ENCODE measurements around the gene FOXI1. TPM values are rescaled to one million over a fixed set of nuclear protein-coding genes. Genes with fewer than 3 reads are reported as not detected.
"Not testable (repeated sequence)": the region's sequence is repeated elsewhere in the genome, so short reads cannot be mapped to it uniquely, and the experiment has no call there.

Gene FOXI1
- total RNA-seq, 2 experiments from 2014 or later = not detected

DNA sequence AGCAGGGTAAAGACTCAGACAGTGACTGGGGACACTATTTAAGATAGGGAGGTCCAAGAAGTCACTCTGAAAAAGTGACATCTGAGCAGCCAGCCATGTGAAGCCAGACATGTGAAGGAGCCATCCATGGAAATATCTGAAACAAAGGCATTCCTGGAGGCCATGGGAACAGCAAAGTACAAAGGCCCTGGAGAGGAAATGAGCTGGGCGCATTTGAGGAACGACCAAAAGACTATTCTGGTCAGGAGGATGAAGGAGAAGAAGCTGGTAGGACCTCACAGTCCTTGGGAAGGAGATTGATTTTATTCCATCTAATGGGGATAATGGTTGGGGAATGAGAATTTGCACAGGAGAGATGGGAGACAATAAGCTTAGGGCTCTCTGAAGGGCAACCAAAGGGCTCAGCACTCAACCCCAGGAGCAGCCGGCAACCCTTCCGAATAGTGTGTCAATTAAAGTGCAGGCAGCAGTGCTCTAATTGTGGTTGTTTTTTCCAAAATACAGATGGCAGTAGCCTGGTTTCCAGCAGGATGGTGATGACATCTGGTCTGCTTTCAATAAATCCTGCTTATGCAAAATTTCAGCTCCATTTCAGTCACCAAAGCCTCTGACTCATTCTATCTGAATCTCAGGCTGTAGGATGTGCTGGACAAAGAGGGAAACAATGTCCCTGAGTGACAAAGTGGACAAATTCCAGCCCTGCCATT lies 26.7 kb downstream of the FOXI1 start:
- H3K27ac Mint-ChIP-seq = no peak overlapping the region
- H3K9me3 Mint-ChIP-seq (ENCODE audit: low read depth) = no peaks in the 10 kb centered on the region
- ATAC-seq = no peak
- H3K4me3 Mint-ChIP-seq = no peak overlapping the region
- no peaks in the 10 kb centered on the region for H3K4me1 Mint-ChIP-seq
- intact Hi-C loops (cut with DNase I, micrococcal nuclease) = no loop called here
- CTCF ChIA-PET = interaction anchor here (1.3 kb wide), 1 partner anchor 32 kb away, joined by 3 read pairs; no protein-coding TSS in a partner anchor
- DNase-seq = no peak
- no peaks in the 10 kb centered on the region for H3K36me3 Mint-ChIP-seq (ENCODE audit: low read depth)
- POLR2A ChIA-PET = no interaction called here
- H3K27me3 Mint-ChIP-seq = peaks cover 24% of the 10 kb centered on the region

DNA sequence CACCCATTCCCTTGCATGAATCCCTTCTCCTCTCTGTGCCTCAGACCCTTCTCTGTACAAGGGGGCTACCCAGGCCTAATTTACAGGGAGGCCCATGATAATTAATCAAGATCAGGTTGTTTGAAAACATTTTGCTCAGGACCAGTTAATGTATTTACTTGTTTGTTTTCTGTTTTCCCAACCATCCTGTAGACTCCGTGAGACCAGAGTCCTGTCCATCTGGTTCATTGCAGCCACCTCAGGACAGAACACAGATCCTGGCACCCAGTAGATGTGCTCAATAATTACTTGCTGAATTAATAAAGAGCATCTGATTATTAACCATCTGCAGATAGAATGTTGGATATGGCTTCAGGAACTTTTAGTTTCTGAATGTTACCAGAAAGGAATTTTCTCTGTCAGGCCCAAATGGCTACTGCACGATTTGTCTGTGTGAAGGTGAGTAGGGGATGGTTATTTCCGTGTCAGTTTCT lies 27.3 kb downstream of the FOXI1 start:
- CTCF ChIA-PET = interaction anchor here (1.1 to 1.3 kb wide), 2 partner anchors 10 to 32 kb away, joined by 3 read pairs; no protein-coding TSS in a partner anchor

DNA sequence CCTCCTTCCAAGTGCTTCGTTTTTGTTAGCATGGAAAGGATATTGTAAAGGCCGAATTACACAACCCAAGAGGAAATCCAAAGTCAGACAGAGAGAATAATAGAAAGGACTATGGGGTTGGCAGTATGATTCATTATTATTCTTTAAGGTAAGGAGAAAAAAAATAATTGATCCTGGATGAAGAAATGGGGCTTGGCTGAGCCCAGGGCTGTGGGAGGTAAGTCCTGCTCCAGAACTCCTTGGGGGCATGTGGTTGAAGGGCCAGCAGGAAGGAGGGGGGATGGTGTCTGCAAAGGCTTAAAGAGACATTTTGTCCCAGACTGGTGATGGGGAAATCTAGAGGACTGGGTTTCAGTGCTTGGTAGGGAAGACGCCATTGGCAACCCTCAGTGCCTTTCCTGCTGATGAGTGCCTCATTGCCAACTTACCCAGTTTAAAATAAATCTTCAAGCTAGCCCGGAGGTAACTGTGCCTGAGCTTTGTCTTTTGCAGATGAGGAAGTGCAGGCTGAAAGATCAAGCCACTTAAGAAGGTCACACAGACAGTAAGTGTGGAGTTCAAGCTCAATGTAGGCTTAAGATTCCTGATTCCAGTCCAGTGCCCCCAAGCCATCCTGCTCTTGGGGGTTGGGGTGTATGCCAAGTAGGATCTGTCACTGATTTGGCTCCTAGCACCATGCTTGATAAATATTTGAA lies 30.2 kb downstream of the FOXI1 start:
- Mint-ChIP-seq H3K4me3 (no peak overlapping the region), H3K9me3 (ENCODE audit: low read depth) (no peaks in the 10 kb centered on the region), H3K27ac (no peak overlapping the region), H3K4me1 (no peaks in the 10 kb centered on the region), H3K36me3 (ENCODE audit: low read depth) (no peaks in the 10 kb centered on the region), H3K27me3 (peaks cover 5% of the 10 kb centered on the region)
- POLR2A ChIA-PET = no interaction called here
- DNase-seq (no peak), ATAC-seq (no peak)
- intact Hi-C loops (cut with DNase I, micrococcal nuclease) = no loop called here
- CTCF ChIA-PET = interaction anchor here (0.7 to 1.2 kb wide), 2 partner anchors 21 to 48 kb away, joined by 3 read pairs; no protein-coding TSS in a partner anchor

More for the DNA sequence above, 27.3 kb downstream of the FOXI1 start:
- H3K4me1 Mint-ChIP-seq = no peaks in the 10 kb centered on the region
- DNase-seq = no peak
- H3K36me3 Mint-ChIP-seq (ENCODE audit: low read depth) = no peaks in the 10 kb centered on the region
- no peaks in the 10 kb centered on the region for H3K9me3 Mint-ChIP-seq (ENCODE audit: low read depth)
- intact Hi-C loops (cut with DNase I, micrococcal nuclease) = no loop called here
- no peak overlapping the region for H3K4me3 Mint-ChIP-seq
- POLR2A ChIA-PET = no interaction called here
- no peak overlapping the region for H3K27ac Mint-ChIP-seq
- no peak for ATAC-seq
- peaks cover 22% of the 10 kb centered on the region for H3K27me3 Mint-ChIP-seq

DNA sequence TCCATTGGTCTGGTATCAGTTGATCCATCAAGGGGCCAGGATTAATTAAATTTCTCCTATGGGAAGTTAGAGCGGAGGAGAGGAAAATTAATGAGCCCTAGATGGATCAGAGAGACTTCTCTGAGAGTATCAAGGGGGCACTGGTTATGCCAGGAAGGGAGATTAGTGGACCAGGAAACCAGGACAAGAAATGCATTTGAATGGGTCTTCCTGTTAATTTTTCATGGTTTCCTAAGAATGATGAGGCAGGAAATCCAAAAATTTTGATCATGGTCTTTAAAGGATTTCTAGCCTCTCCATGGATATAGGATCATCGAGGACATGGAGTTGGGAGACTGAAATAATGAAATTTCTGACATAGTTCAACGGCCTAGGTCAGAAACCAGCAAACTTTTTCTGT lies 30.8 kb downstream of the FOXI1 start:
- no peaks in the 10 kb centered on the region for H3K36me3 Mint-ChIP-seq (ENCODE audit: low read depth)
- ChIA-PET CTCF (no interaction called here), POLR2A (no interaction called here)
- no peaks in the 10 kb centered on the region for H3K4me1 Mint-ChIP-seq
- peaks cover 5% of the 10 kb centered on the region for H3K27me3 Mint-ChIP-seq
- DNase-seq (no peak), ATAC-seq (no peak)
- H3K4me3 Mint-ChIP-seq = no peak overlapping the region
- intact Hi-C loops (cut with DNase I, micrococcal nuclease) = no loop called here
- H3K27ac Mint-ChIP-seq = no peak overlapping the region
- H3K9me3 Mint-ChIP-seq (ENCODE audit: low read depth) = no peaks in the 10 kb centered on the region

DNA sequence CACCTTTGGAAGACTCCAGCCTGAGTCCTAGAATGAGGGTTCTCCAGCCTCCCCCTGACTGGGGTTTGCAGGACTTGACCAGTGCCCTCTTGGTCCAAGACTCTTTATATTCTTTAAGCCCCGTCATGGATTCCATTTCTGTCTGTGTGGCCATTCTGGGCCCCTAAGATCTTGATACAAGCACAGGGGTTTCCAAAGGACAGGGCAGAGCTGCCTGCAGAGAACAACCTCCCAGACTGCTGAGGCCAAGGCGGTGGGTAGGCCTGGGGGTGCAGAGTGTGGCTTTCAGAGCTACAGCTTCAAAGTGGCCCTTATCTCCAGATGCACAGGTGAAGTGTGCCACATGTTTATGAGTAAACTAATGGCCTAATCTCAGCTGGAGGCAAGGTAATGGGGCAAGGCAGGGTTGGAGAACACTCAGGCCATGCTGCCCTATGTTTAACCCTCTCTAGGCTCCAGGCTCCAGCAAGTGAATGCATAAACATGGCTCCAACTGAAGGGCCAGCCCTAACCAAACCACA lies 32.1 kb downstream of the FOXI1 start:
- peaks cover 2% of the 10 kb centered on the region for H3K27me3 Mint-ChIP-seq
- no peak overlapping the region for H3K27ac Mint-ChIP-seq
- no peak overlapping the region for H3K4me3 Mint-ChIP-seq
- no peak for ATAC-seq
- CTCF ChIA-PET = interaction anchor here (0.5 to 1.1 kb wide), 2 partner anchors 46 to 86 kb away, joined by 3 read pairs; no protein-coding TSS in a partner anchor
- intact Hi-C loops (cut with DNase I, micrococcal nuclease) = no loop called here
- POLR2A ChIA-PET = interaction anchor here (0.6 kb wide), 1 partner anchor 29 kb away, joined by 6 read pairs; no protein-coding TSS in a partner anchor
- DNase-seq = no peak
- H3K9me3 Mint-ChIP-seq (ENCODE audit: low read depth) = no peaks in the 10 kb centered on the region
- no peaks in the 10 kb centered on the region for H3K36me3 Mint-ChIP-seq (ENCODE audit: low read depth)
- H3K4me1 Mint-ChIP-seq = no peaks in the 10 kb centered on the region

DNA sequence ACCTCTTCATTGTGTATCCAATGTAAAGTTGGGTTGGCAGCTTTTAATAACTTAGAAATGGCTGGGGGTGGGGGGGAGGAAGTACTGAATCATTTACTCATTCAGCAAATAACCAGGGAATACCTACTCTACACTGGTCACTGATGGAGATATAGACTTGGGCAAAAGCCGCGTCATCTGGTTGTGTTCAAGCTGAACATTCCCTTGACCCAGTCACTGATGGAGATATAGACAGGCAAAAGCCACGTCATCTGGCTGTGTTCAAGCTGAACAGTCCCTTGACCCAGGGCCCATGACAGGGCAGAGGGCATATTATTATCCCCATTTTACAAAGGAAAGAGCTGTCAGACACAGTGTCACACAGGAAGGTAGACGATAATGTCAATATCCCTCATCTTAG lies 32.6 kb downstream of the FOXI1 start:
- no peak overlapping the region for H3K4me3 Mint-ChIP-seq
- H3K27me3 Mint-ChIP-seq = peaks cover 2% of the 10 kb centered on the region
- ATAC-seq (no peak), DNase-seq (no peak)
- POLR2A ChIA-PET = interaction anchor here (0.6 kb wide), 1 partner anchor 28 kb away, joined by 6 read pairs; no protein-coding TSS in a partner anchor
- no peaks in the 10 kb centered on the region for H3K36me3 Mint-ChIP-seq (ENCODE audit: low read depth)
- H3K4me1 Mint-ChIP-seq = no peaks in the 10 kb centered on the region
- CTCF ChIA-PET = interaction anchor here (0.5 to 1.1 kb wide), 3 partner anchors 46 to 1153 kb away, joined by 3 read pairs; no protein-coding TSS in a partner anchor
- H3K27ac Mint-ChIP-seq = no peak overlapping the region
- intact Hi-C loops (cut with DNase I, micrococcal nuclease) = no loop called here
- no peaks in the 10 kb centered on the region for H3K9me3 Mint-ChIP-seq (ENCODE audit: low read depth)

DNA sequence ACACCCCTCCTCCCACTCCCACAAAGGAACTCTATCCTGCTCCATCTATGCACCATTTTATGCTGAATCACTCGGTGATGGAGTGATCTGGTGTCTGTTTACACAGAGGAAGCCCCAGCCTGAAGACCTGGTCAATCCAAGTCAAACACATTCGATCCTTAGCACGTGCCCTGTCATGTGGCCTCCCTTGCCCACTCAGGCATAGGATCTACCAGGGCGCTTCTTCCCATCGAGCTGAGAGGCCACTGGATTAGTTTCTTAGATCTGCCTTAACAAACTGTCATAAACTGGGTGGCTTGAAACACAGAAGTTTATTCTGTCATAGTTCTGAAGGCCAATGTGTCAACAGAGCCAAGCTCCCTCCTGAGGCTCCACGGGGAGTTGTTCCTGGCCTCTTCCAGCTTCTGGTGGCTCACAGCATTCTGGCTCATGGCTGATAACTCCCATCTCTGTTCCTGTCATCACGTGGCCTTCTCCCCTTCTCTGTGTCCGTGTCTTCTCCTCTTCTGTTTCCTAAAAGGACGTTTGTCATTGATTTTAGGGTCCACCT lies 34.2 kb downstream of the FOXI1 start:
- CTCF ChIA-PET = no interaction called here
- Mint-ChIP-seq H3K27me3 (peaks cover 2% of the 10 kb centered on the region), H3K36me3 (ENCODE audit: low read depth) (no peaks in the 10 kb centered on the region), H3K4me3 (no peak overlapping the region), H3K9me3 (ENCODE audit: low read depth) (no peaks in the 10 kb centered on the region), H3K27ac (no peak overlapping the region), H3K4me1 (no peaks in the 10 kb centered on the region)
- POLR2A ChIA-PET = no interaction called here
- ATAC-seq = no peak
- DNase-seq = no peak
- intact Hi-C loops (cut with DNase I, micrococcal nuclease) = no loop called here

DNA sequence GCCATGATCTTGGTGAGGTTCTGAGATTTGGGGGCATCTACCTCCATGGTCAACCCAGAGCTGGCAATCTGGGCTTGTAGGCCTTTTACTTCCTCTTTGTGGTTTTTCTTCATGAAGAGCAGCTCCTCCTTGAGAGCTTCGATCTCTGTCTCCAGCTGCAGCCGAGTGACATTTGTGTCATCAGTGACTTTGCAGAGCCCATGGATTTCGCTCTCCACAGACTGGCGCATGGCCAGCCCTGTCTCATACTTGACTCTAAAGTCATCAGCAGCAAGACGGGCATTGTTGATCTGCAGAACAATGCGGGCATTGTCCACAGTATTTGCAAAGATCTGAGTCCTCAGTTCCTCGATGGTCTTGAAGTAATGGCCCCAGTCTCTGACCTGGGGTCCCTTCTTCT lies 35.5 kb downstream of the FOXI1 start:
- POLR2A ChIA-PET; H3K4me3 Mint-ChIP-seq; ATAC-seq; CTCF ChIA-PET; H3K9me3 Mint-ChIP-seq (ENCODE audit: low read depth); H3K27me3 Mint-ChIP-seq; intact Hi-C loops (cut with DNase I, micrococcal nuclease); DNase-seq; H3K27ac Mint-ChIP-seq; H3K4me1 Mint-ChIP-seq; H3K36me3 Mint-ChIP-seq (ENCODE audit: low read depth): not testable (repeated sequence)

DNA sequence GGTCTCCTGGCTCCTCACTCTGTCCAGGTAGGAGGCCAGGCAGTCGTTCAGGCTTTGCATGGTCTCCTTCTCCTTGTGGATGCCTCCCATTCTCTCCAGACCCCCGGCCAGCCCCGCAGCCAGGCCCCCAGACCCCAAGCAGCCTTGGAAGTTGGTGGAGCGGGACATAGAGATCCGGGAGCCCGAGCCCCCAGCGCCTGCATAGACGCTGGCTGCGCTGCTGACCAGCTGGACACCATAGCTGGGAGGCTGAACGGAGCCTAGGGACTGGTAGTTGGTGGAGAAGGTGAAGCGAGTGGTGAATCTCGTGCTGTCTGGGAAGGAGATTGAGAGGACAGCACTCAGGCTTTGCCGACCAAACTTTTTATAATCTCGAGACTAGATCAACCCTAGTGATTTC lies 35.9 kb downstream of the FOXI1 start:
- Mint-ChIP-seq H3K9me3 (ENCODE audit: low read depth) (no peaks in the 10 kb centered on the region), H3K4me3 (no peak overlapping the region), H3K27ac (no peak overlapping the region), H3K4me1 (no peaks in the 10 kb centered on the region), H3K27me3 (no peaks in the 10 kb centered on the region), H3K36me3 (ENCODE audit: low read depth) (no peaks in the 10 kb centered on the region)
- no peak for ATAC-seq
- DNase-seq = no peak
- intact Hi-C loops (cut with DNase I, micrococcal nuclease) = no loop called here
- ChIA-PET CTCF (no interaction called here), POLR2A (no interaction called here)

DNA sequence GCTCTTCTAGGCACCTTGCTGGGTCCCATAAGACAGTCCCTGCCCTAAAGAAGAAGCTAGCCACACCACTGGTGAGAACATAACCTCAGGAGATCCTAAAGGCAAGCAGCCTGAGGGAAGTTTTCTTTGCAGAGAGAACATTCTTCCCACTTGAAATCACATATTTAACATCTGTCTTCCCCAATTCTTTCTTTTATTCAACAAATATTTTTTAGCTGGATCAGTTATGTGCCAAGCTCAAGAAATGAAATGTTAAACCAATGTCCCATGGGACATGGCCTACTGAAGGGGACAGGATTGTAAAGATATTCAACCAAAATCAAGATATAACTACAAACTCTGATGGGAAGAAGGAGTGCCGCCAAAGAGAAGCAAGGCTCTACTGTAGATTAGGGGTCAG lies 36.5 kb downstream of the FOXI1 start:
- CTCF ChIA-PET = no interaction called here
- no peaks in the 10 kb centered on the region for H3K36me3 Mint-ChIP-seq (ENCODE audit: low read depth)
- H3K27ac Mint-ChIP-seq = no peak overlapping the region
- ATAC-seq (no peak), DNase-seq (no peak)
- POLR2A ChIA-PET = no interaction called here
- H3K4me3 Mint-ChIP-seq = no peak overlapping the region
- H3K9me3 Mint-ChIP-seq (ENCODE audit: low read depth) = no peaks in the 10 kb centered on the region
- intact Hi-C loops (cut with DNase I, micrococcal nuclease) = no loop called here
- H3K4me1 Mint-ChIP-seq = no peaks in the 10 kb centered on the region
- no peaks in the 10 kb centered on the region for H3K27me3 Mint-ChIP-seq

DNA sequence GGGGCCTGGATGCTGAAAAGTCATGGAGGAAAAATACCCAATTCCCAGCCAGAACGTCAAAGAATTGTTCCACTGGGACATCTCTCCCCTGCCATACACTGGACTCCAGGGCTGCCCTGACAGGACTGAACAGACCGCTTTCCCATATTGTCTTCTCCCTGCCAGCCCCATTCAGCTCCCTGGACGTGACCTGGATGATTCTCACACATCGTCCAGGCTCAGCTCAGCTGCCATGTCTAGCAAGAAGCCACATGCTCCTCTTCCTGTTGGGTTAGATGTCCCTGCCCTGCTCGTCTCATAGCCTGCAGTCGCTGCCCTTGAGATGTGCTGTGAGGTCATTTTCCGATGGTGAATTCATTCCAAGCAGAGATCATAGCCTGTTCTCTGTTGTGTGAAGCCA lies 37.4 kb downstream of the FOXI1 start:
- Mint-ChIP-seq H3K36me3 (ENCODE audit: low read depth) (no peaks in the 10 kb centered on the region), H3K9me3 (ENCODE audit: low read depth) (no peaks in the 10 kb centered on the region), H3K27me3 (no peaks in the 10 kb centered on the region), H3K27ac (no peak overlapping the region), H3K4me3 (no peak overlapping the region), H3K4me1 (no peaks in the 10 kb centered on the region)
- intact Hi-C loops (cut with DNase I, micrococcal nuclease) = no loop called here
- ATAC-seq = no peak
- POLR2A ChIA-PET = no interaction called here
- CTCF ChIA-PET = no interaction called here
- DNase-seq = no peak
